ENCODE results near the gene CNTNAP2. TPM values are rescaled to one million over a fixed set of nuclear protein-coding genes. Genes with fewer than 3 reads are reported as not detected.
"Not testable (repeated sequence)": the region's sequence is repeated elsewhere in the genome, so short reads cannot be mapped to it uniquely, and the experiment has no call there.

CNTNAP2 gene
- total RNA-seq, 4 donors from 2014 or later: 0.42 to 0.71 TPM; not detected in 2

- TF ChIP-seq POLR2A (IDR thresholded peaks at IDR 0.05): no peak
- TF ChIP-seq CTCF (IDR thresholded peaks at IDR 0.05): no peak
- no peak overlapping the region for H3K4me3 ChIP-seq (ENCODE audit: low read depth, poor library complexity, severe bottlenecking)
- no peak for DNase-seq (ENCODE audit: low spot score in 2 of 2)
- intact Hi-C loops (cut with DNase I; ENCODE audit: low total_unique reads): no loop called here
Measured at GRCh38 chr7:146150153-146150552, 33.6 kb downstream of the CNTNAP2 start.

- WGBS, 2 donors: 79 to 81% methylated on average over 2 of the region's 2 CpGs
- intact Hi-C loops (cut with DNase I; ENCODE audit: low total_unique reads): no loop called here
Measured at GRCh38 chr7:146172112-146172511, 55.5 kb downstream of the CNTNAP2 start.

GRCh38 chr7:146175716-146176115 is 59.1 kb downstream of the CNTNAP2 start:
- no peak overlapping the region for H3K4me3 ChIP-seq (ENCODE audit: low read depth, poor library complexity, severe bottlenecking)
- DNase-seq (ENCODE audit: low spot score in 2 of 2): no peak
- no peak for TF ChIP-seq POLR2A (IDR thresholded peaks at IDR 0.05)
- 66 to 68% methylated on average over 2 of the region's 2 CpGs for WGBS, 2 donors
- intact Hi-C loops (cut with DNase I; ENCODE audit: low total_unique reads): no loop called here

More at GRCh38 chr7:146172112-146172511, 55.5 kb downstream of the CNTNAP2 start:
- H3K4me3 ChIP-seq (ENCODE audit: low read depth, poor library complexity, severe bottlenecking): no peak overlapping the region
- TF ChIP-seq CTCF (IDR thresholded peaks at IDR 0.05): no peak
- TF ChIP-seq POLR2A (IDR thresholded peaks at IDR 0.05): no peak
- DNase-seq (ENCODE audit: low spot score in 2 of 2): no peak

GRCh38 chr7:146176860-146177259 is 60.3 kb downstream of the CNTNAP2 start:
- intact Hi-C loops (cut with DNase I; ENCODE audit: low total_unique reads): no loop called here
- WGBS, 2 donors: 46 to 52% methylated on average over 1 of the region's 1 CpG
- TF ChIP-seq POLR2A (IDR thresholded peaks at IDR 0.05): no peak
- TF ChIP-seq CTCF (IDR thresholded peaks at IDR 0.05): no peak
- DNase-seq (ENCODE audit: low spot score in 2 of 2): no peak
- H3K4me3 ChIP-seq (ENCODE audit: low read depth, poor library complexity, severe bottlenecking): no peak overlapping the region

GRCh38 chr7:146177301-146177700 is 60.7 kb downstream of the CNTNAP2 start:
- intact Hi-C loops (cut with DNase I; ENCODE audit: low total_unique reads): no loop called here
- whole genome bisulfite sequencing, 2 donors: 90% methylated on average over 2 of the region's 2 CpGs
- DNase-seq (ENCODE audit: low spot score in 2 of 2): no peak
- no peak overlapping the region for H3K4me3 ChIP-seq (ENCODE audit: low read depth, poor library complexity, severe bottlenecking)
- TF ChIP-seq CTCF (IDR thresholded peaks at IDR 0.05) (no peak), POLR2A (IDR thresholded peaks at IDR 0.05) (no peak)

GRCh38 chr7:146185844-146186243 is 69.2 kb downstream of the CNTNAP2 start:
- TF ChIP-seq POLR2A (IDR thresholded peaks at IDR 0.05) (no peak), CTCF (IDR thresholded peaks at IDR 0.05) (no peak)
- 27 to 36% methylated on average over 2 of the region's 2 CpGs for WGBS, 2 donors
- intact Hi-C loops (cut with DNase I; ENCODE audit: low total_unique reads): no loop called here
- no peak overlapping the region for H3K4me3 ChIP-seq (ENCODE audit: low read depth, poor library complexity, severe bottlenecking)
- DNase-seq (ENCODE audit: low spot score in 2 of 2): no peak

GRCh38 chr7:146191428-146191827 is 74.8 kb downstream of the CNTNAP2 start:
- DNase-seq (ENCODE audit: low spot score in 2 of 2); H3K4me3 ChIP-seq (ENCODE audit: low read depth, poor library complexity, severe bottlenecking); intact Hi-C loops (cut with DNase I; ENCODE audit: low total_unique reads): not testable (repeated sequence)
- 91 to 93% methylated on average over 9 of the region's 9 CpGs for WGBS, 2 donors

All from lower leg skin (tissue), 4 donors.